ENCODE data around the gene TSKS.

- TF ChIP-seq CTCF (tag by site-specific recombination; IDR thresholded peaks at IDR 0.05), result no peak
- no peak for TF ChIP-seq BCL11A (tag by site-specific recombination; IDR thresholded peaks at IDR 0.05; ENCODE audit: low read depth)
- no peak for TF ChIP-seq YY1 (tag by site-specific recombination; IDR thresholded peaks at IDR 0.05)
- no peak for TF ChIP-seq ZNF175 (tag by site-specific recombination; IDR thresholded peaks at IDR 0.05)
- TF ChIP-seq ZNF24 (tag by site-specific recombination; IDR thresholded peaks at IDR 0.05), result no peak
- no peak for TF ChIP-seq ZNF704 (tag by site-specific recombination; IDR thresholded peaks at IDR 0.05)
- TF ChIP-seq ZNF423 (tag by site-specific recombination; IDR thresholded peaks at IDR 0.05), result no peak
- TF ChIP-seq ZNF677 (tag by site-specific recombination; IDR thresholded peaks at IDR 0.05), result no peak
- TF ChIP-seq ZNF121 (tag by site-specific recombination; IDR thresholded peaks at IDR 0.05), result no peak
- TF ChIP-seq PRDM1 (tag by site-specific recombination; IDR thresholded peaks at IDR 0.05), result no peak
These were observed 13.9 kb downstream of the TSKS start for GRCh38 chr19:49749055-49749716.
